ENCODE data around the gene WDR64.
"Not testable (repeated sequence)": the region's sequence is repeated elsewhere in the genome, so short reads cannot be mapped to it uniquely, and the experiment has no call there.

The WDR64 gene

GRCh38 chr1:241735493-241735926 lies 83.4 kb downstream of the WDR64 start:
- H3K4me1 Mint-ChIP-seq (ENCODE audit: low read depth); intact Hi-C loops (cut with micrococcal nuclease); H3K27ac Mint-ChIP-seq; H3K4me3 Mint-ChIP-seq; H3K9me3 Mint-ChIP-seq; H3K36me3 Mint-ChIP-seq (ENCODE audit: low read depth): not testable (repeated sequence)
- peaks cover 23% of the 10 kb centered on the region for H3K27me3 Mint-ChIP-seq

DNA sequence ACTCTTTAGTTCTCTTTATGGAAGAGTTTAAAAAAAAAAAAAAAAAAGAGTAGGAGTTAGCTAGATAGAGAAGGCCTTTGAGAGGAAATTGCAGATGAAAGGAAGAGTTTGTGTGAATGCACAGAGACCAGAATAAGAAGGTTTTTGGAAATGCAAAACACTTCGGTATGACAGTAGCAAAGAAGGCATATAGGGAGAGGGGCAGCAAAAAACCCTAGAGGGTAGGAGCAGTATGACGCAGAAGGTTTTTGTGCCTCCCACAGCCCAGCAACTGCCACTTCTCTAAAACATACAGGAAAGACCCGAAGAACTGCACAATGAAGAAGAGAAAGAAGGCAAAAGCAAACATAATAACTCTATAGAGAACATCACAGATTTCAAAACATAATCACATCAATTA lies 84.3 kb downstream of the WDR64 start:
- intact Hi-C loops (cut with micrococcal nuclease): no loop called here

DNA sequence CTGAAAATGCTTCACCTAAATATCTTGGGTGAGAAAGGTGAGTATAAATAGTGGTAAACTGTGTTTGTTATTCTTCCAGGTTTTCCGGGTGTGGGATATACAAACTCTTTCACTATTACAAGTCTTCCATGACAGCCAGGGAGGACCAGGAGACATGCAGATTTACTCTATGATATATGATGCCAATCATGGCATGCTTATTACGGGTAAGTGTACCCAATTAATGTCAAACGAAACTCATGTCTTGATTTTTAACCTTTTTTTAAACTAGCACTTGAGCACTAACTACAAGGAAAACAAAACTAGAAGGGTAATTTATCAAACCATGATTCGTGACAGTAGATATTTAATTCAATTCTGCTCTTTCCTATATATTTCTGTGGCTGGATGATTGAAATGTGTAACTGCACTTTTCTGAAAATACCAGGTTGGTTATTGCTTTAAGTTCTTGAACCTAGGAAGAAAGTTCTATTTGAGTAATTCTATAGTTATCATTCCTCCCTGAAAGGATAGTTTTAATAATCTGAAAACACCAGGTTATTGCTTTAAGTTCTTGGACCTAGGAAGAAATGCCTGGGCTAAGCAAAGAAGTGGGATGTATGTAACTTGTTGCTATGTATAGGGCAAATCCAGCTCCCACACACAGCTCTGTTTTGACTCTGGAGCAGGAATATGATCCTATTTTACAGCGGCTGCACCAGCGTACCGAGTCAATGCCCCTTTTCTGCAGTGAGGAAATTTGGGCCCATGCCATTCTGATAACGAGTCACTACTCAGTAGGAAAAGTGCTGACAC lies 86.4 kb downstream of the WDR64 start:
- H3K9me3 Mint-ChIP-seq: no peaks in the 10 kb centered on the region
- H3K4me3 Mint-ChIP-seq: no peak overlapping the region
- intact Hi-C loops (cut with micrococcal nuclease): no loop called here
- H3K27ac Mint-ChIP-seq: no peak overlapping the region
- H3K4me1 Mint-ChIP-seq (ENCODE audit: low read depth): no peaks in the 10 kb centered on the region
- peaks cover 18% of the 10 kb centered on the region for H3K27me3 Mint-ChIP-seq
- no peaks in the 10 kb centered on the region for H3K36me3 Mint-ChIP-seq (ENCODE audit: low read depth)

More for the DNA sequence above, 84.3 kb downstream of the WDR64 start:
- H3K4me3 Mint-ChIP-seq: no peak overlapping the region
- no peaks in the 10 kb centered on the region for H3K36me3 Mint-ChIP-seq (ENCODE audit: low read depth)
- no peak overlapping the region for H3K27ac Mint-ChIP-seq
- H3K9me3 Mint-ChIP-seq: no peaks in the 10 kb centered on the region
- no peaks in the 10 kb centered on the region for H3K4me1 Mint-ChIP-seq (ENCODE audit: low read depth)
- H3K27me3 Mint-ChIP-seq: peaks cover 23% of the 10 kb centered on the region

DNA sequence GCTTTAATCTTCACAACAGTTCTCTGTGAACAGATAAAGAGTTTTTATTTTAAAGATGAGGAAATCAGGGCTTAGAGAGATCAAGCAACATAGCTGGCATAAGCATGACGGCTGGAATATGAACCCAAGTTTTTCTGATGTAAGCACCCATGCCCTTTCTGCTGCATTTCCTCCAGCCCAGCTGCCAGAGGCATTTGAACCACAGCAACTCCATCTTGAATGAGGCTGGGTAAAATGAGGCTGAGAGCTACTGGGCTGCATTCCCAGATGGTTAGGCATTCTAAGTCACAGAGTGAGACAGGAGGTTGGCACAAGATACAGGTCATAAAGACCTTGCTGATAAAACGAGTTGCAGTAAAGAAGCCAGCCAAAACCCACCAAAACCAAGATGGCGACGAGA lies 90.0 kb downstream of the WDR64 start:
- Mint-ChIP-seq H3K27me3 (peaks cover 1% of the 10 kb centered on the region), H3K9me3 (no peaks in the 10 kb centered on the region), H3K4me1 (ENCODE audit: low read depth) (no peaks in the 10 kb centered on the region), H3K4me3 (no peak overlapping the region), H3K36me3 (ENCODE audit: low read depth) (no peaks in the 10 kb centered on the region), H3K27ac (no peak overlapping the region)
- intact Hi-C loops (cut with micrococcal nuclease): no loop called here

- no peaks in the 10 kb centered on the region for H3K9me3 Mint-ChIP-seq
- H3K4me3 Mint-ChIP-seq: no peak overlapping the region
- no peaks in the 10 kb centered on the region for H3K4me1 Mint-ChIP-seq (ENCODE audit: low read depth)
- no peak overlapping the region for H3K27ac Mint-ChIP-seq
- intact Hi-C loops (cut with micrococcal nuclease): no loop called here
- peaks cover 4% of the 10 kb centered on the region for H3K27me3 Mint-ChIP-seq
- no peaks in the 10 kb centered on the region for H3K36me3 Mint-ChIP-seq (ENCODE audit: low read depth)
Observed at GRCh38 chr1:241744591-241744990, 92.5 kb downstream of the WDR64 start.

GRCh38 chr1:241747992-241748391 lies 95.9 kb downstream of the WDR64 start:
- Mint-ChIP-seq H3K4me3 (no peak overlapping the region), H3K4me1 (ENCODE audit: low read depth) (no peaks in the 10 kb centered on the region)
- intact Hi-C loops (cut with micrococcal nuclease): no loop called here

GRCh38 chr1:241749041-241749944 lies 97.2 kb downstream of the WDR64 start:
- Mint-ChIP-seq H3K4me3 (no peak overlapping the region), H3K9me3 (no peaks in the 10 kb centered on the region), H3K36me3 (ENCODE audit: low read depth) (no peaks in the 10 kb centered on the region), H3K27ac (no peak overlapping the region), H3K27me3 (peaks cover 5% of the 10 kb centered on the region), H3K4me1 (ENCODE audit: low read depth) (no peaks in the 10 kb centered on the region)
- intact Hi-C loops (cut with micrococcal nuclease): no loop called here

More at GRCh38 chr1:241747992-241748391, 95.9 kb downstream of the WDR64 start:
- H3K27ac Mint-ChIP-seq: no peak overlapping the region
- no peaks in the 10 kb centered on the region for H3K9me3 Mint-ChIP-seq
- H3K27me3 Mint-ChIP-seq: peaks cover 6% of the 10 kb centered on the region
- H3K36me3 Mint-ChIP-seq (ENCODE audit: low read depth): no peaks in the 10 kb centered on the region

GRCh38 chr1:241749945-241750695 lies 98.0 kb downstream of the WDR64 start:
- Mint-ChIP-seq H3K4me1 (ENCODE audit: low read depth) (no peaks in the 10 kb centered on the region), H3K27me3 (peaks cover 5% of the 10 kb centered on the region), H3K27ac (no peak overlapping the region), H3K9me3 (no peaks in the 10 kb centered on the region), H3K36me3 (ENCODE audit: low read depth) (no peaks in the 10 kb centered on the region), H3K4me3 (no peak overlapping the region)
- intact Hi-C loops (cut with micrococcal nuclease): no loop called here

DNA sequence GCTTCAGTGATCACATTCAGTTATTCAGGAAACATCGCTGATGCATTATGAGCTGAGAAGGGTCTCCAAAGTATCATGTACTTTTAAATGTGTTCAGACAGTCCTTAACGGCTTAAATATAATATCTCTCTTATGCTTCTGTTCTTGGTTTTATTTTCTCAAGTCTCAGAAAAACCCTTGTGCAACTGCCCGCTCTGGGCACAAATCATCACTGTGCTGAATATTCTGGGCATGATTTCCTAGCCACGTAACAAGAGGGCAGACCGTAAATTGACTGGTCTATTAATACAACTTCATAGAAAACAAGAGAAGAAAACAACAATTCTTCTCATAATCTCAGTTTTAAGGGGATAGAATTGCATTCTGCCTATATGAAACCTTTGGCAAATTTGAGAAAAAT lies 99.4 kb downstream of the WDR64 start:
- Mint-ChIP-seq H3K4me1 (ENCODE audit: low read depth) (no peaks in the 10 kb centered on the region), H3K27ac (no peak overlapping the region), H3K4me3 (no peak overlapping the region), H3K27me3 (peaks cover 5% of the 10 kb centered on the region), H3K9me3 (no peaks in the 10 kb centered on the region), H3K36me3 (ENCODE audit: low read depth) (no peaks in the 10 kb centered on the region)
- intact Hi-C loops (cut with micrococcal nuclease): no loop called here

DNA sequence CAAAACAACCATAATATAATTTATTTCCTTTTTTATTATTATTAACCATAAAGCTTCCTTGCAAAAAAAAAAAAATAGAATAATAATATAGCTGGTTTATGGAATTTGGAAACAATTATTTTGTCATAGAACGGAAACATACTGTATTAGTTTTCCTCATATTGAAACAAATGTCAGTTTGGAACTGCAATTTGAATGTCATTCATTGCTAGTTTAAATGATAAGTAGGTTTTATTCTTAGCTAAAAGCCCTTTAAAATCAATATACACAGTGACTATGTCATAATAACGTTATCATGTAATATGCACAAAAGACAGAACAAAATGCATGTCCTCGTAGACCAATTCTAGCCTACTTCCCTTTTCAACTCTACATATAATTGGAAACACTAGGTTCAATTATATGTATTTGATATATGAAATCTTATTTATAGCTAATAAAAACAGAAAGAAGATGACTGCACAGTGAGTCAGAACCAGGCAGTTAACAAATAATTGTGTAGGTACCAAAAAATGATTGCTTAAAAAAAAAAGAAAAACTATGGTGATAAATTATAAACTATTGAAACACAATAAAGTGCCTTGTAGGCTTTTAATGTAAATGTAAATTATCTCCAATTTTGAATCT lies 110.7 kb downstream of the WDR64 start:
- Mint-ChIP-seq H3K27me3 (peaks cover 12% of the 10 kb centered on the region), H3K4me3 (no peak overlapping the region), H3K9me3 (no peaks in the 10 kb centered on the region), H3K4me1 (ENCODE audit: low read depth) (peaks cover 7% of the 10 kb centered on the region), H3K36me3 (ENCODE audit: low read depth) (no peaks in the 10 kb centered on the region), H3K27ac (no peak overlapping the region)
- intact Hi-C loops (cut with micrococcal nuclease): no loop called here

GRCh38 chr1:241765390-241765789 lies 113.3 kb downstream of the WDR64 start:
- Mint-ChIP-seq H3K36me3 (ENCODE audit: low read depth) (no peaks in the 10 kb centered on the region), H3K27me3 (peaks cover 12% of the 10 kb centered on the region), H3K4me1 (ENCODE audit: low read depth) (no peaks in the 10 kb centered on the region), H3K27ac (no peak overlapping the region), H3K9me3 (no peaks in the 10 kb centered on the region), H3K4me3 (no peak overlapping the region)
- intact Hi-C loops (cut with micrococcal nuclease): no loop called here

DNA sequence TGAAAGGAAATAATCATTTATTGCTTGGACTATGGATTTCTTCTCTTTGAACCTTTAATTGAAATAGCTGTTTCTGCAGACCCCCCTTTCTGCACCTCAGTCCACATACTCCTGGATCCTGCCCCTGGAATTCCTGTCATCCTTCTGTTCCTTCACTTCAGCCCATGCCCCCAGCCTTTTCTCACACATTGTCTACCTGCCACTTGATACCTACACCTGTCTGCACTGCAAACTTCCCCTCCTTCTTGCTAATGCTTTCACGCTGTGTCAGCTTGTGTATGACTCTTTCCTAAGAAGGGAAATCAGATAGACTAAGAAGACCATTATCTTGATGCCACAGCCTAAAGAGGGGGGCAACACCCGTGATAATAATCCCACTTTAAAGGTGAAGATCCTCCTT lies 115.7 kb downstream of the WDR64 start:
- Mint-ChIP-seq H3K9me3 (no peaks in the 10 kb centered on the region), H3K4me3 (no peak overlapping the region), H3K27me3 (peaks cover 12% of the 10 kb centered on the region), H3K36me3 (ENCODE audit: low read depth) (no peaks in the 10 kb centered on the region), H3K27ac (no peak overlapping the region), H3K4me1 (ENCODE audit: low read depth) (no peaks in the 10 kb centered on the region)
- intact Hi-C loops (cut with micrococcal nuclease): no loop called here

GRCh38 chr1:241770115-241770514 lies 118.0 kb downstream of the WDR64 start:
- H3K4me1 Mint-ChIP-seq (ENCODE audit: low read depth): no peaks in the 10 kb centered on the region
- H3K36me3 Mint-ChIP-seq (ENCODE audit: low read depth): no peaks in the 10 kb centered on the region
- peaks cover 12% of the 10 kb centered on the region for H3K27me3 Mint-ChIP-seq
- no peak overlapping the region for H3K4me3 Mint-ChIP-seq
- intact Hi-C loops (cut with micrococcal nuclease): no loop called here
- H3K9me3 Mint-ChIP-seq: no peaks in the 10 kb centered on the region
- no peak overlapping the region for H3K27ac Mint-ChIP-seq
